GM12872 (cell line): ENCODE measurements around the gene DAP3.

Experiments used
- TF ChIP-seq, protein P1 (sequence below): IDR thresholded peaks from 3 replicates; pipeline ENCODE4 v1.5.1; 2011; ENCODE audit warnings: low read depth, mild to moderate bottlenecking, low read length, moderate library complexity; ENCODE audit not compliant: insufficient read depth

DAP3 gene

DNA sequence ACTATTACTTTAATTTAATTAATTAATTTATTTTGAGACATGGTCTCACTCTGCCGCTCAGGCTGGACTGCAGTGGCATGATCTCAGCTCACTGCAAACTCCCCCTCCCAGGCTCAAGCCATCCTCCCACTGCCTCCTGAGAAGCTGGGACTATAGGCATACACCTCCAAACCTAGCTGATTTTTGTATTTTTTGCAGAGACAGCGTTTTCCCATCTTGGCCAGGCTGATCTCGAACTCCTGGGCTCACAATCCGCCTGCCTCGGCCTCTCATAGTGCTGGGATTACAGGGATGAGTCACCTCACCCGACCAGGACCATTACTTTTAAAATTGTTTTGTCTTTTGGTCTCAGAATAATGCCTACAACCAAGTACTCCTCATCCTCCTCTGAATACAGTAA is 15.9 kb upstream of the DAP3 start:
- TF ChIP-seq, protein P1, sequence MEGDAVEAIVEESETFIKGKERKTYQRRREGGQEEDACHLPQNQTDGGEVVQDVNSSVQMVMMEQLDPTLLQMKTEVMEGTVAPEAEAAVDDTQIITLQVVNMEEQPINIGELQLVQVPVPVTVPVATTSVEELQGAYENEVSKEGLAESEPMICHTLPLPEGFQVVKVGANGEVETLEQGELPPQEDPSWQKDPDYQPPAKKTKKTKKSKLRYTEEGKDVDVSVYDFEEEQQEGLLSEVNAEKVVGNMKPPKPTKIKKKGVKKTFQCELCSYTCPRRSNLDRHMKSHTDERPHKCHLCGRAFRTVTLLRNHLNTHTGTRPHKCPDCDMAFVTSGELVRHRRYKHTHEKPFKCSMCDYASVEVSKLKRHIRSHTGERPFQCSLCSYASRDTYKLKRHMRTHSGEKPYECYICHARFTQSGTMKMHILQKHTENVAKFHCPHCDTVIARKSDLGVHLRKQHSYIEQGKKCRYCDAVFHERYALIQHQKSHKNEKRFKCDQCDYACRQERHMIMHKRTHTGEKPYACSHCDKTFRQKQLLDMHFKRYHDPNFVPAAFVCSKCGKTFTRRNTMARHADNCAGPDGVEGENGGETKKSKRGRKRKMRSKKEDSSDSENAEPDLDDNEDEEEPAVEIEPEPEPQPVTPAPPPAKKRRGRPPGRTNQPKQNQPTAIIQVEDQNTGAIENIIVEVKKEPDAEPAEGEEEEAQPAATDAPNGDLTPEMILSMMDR: no peak

DNA sequence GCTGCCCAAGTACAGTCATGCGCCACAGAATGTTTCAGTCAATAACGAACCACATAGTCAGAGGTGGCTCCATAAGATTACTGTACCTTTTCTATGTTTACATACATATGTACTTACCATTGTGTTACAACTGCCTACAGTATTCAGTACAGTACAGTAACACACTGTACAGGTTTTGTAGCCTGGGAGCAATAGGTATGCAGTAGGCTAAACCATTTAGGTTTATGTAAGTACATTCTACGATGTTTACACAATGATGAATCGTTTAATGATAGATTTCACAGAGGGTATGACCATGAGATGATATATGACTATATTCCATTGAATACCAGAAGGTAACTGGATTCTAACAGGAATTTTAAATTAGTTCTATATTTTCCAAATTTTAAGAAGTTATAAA is 10.9 kb upstream of the DAP3 start:
- TF ChIP-seq, protein P1: no peak

DNA sequence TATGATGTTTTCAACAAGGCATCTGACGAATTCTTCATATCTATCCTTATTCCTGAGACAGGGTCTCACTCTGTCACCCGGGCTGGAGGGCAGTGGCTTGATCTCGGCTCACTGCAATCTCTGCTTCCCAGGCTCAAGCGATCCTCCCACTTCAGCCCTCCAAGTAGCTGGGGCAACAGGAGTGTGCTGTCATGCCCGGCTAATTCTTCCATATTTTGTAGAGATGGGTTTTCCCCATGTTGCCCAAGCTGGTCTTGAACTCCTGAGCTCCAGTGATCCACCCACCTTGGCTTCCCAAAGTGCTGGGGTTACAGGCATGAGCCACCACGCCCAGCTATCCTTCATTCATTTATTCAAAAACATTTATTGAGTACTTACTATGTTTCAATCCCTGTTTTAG is 8.4 kb upstream of the DAP3 start:
- TF ChIP-seq, protein P1: no peak

DNA sequence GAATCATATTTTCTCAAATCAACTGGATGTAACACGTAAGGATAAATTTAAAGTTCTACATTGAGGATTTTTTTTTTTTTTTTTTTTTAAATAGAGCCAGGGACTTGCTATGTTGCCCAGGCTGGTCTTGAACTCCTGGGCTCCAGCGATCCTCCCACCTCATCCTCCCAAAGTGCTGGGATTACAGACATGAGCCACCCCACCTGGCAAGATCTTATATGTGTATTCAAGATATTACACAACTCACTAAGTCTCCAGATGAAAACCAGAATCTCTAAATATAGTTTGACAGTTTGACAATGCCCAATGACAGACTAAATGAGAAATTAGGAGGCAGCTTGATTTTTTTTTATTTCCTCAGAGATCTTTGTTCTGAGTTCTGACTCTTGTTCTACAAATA is 7.1 kb upstream of the DAP3 start:
- TF ChIP-seq, protein P1: no peak

DNA sequence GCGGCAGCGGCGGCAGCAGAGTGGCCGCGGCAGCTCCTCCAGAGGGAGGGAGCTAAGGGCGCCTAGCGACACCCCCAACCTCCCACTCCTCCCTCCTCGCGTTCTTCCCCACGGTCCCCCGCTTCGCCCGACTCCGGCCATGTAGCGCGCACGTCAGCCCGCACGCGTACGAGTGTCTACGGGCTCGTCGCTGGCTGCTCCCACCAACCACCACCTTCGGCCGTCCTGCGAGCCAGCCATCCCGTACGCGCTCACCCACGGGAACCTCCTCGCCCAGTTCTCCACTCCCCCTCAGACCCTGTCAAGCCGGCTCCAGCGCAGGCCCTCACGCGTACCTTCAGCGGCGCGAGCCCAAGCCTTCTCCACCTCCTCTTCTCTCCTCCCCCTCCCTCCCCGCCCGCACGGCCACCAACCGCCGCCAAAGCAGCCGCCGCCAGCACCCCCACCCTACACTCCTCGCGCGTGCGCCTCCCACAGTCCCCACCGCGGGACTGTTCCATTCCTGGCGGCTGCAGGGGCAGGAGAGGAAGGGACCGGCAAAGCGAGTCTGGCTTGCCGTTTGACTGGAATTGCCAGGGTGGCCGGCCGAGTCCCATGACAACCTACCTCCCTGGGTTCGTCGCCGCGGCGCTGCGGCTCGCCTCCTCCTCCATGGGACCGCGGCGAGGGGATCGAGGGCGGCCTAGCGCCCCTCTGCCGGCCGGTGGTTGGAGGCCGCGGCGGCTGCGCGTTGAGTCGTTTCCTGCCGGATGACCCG is 389 bp upstream of the DAP3 start, which contains the start of gene YY1AP1:
Gene YY1AP1 (minus strand): TSS at position 451 of the 757 bp plus-strand sequence. CDS start 8,338 bp downstream, outside the sequence.
- TF ChIP-seq, protein P1: no peak

DNA sequence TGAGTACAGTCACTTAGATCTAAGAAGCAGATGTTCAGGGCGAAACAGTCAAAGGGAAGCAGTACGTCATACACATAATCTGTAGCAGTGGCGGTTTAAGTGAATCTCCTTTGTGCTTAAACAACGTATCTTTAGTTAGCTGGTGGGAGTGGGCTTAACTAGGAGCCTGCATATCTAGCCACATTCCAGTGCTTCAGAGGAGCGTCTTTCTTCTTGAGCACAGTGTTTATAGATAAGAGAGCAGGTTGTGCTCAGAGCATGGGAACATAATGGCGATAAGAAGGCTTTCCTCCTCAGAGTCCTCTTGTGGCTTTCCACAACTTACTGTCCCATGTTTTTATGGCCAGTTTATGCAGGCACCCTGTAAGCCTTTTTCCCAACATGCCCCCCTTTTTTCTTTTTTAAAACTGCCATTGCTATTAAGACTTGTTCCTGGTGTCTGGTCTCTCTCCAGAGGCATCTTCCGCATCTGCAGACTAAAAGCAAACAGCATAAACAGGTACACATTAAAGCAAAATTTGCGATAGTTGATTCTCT is 3.2 kb downstream of the DAP3 start:
- TF ChIP-seq, protein P1: no peak

DNA sequence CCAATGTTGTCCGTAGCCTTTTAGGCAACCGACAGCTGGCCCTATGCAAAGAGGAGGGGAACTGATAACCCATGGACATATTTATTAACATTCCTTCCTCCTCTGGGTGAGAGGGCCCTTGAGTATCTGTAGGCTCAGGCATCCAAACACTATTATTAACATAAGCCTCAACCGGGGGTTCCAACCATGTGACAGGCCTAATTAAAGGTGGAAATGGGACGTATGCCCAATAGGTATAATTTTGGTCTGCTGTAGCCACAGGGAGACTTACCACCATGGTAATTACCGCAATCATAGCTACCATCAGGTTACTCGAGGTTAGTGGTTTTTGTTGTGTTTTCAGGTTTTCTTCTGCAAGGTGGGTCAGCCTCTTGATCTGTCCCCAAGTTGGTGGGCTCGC is 5.3 kb downstream of the DAP3 start:
- TF ChIP-seq, protein P1: no peak
